K562 (cell line): ENCODE data around the gene PRRC2A. TPM values are rescaled to one million over a fixed set of nuclear protein-coding genes. Genes with fewer than 3 reads are reported as not detected.

Experiments
- CHD1 ChIP-seq: fragments of 200-600 bp; sonication (generic); IDR thresholded peaks from one replicate; pipeline ENCODE4 v1.6.1; 2012; ENCODE audit warnings: mild to moderate bottlenecking, moderate library complexity, low read length, inconsistent platforms
- ETV5 ChIP-seq: sonication (generic); formaldehyde crosslinking; IDR thresholded peaks from 2 replicates; pipeline ENCODE4 v1.4.0; 2020; ENCODE audit warnings: low read depth, mild to moderate bottlenecking, missing genetic modification reagents
- IRF2 ChIP-seq: sonication (generic); formaldehyde crosslinking; IDR thresholded peaks from 2 replicates; pipeline ENCODE4 v1.8.1; 2022; ENCODE audit warnings: mild to moderate bottlenecking, missing genetic modification reagents
- KDM2B ChIP-seq: fragments of 250-450 bp; sonication (Bioruptor Pico); IDR thresholded peaks from 2 replicates; pipeline ENCODE4 v1.8.0; 2021; ENCODE audit warnings: mild to moderate bottlenecking, moderate library complexity
- MEIS2 ChIP-seq: fragments of 450-650 bp; IDR thresholded peaks from 2 replicates; pipeline ENCODE4 v1.6.1; 2014; ENCODE audit warnings: mild to moderate bottlenecking; ENCODE audit not compliant: partially characterized antibody
- MIER1 ChIP-seq: fragments of 450-650 bp; IDR thresholded peaks from 2 replicates; pipeline ENCODE4 v1.6.1; 2016; ENCODE audit warnings: antibody characterized with exemption, mild to moderate bottlenecking, low read depth
- NCOA6 ChIP-seq: fragments of 450-650 bp; IDR thresholded peaks from 2 replicates; pipeline ENCODE4 v1.6.1; 2017; ENCODE audit warnings: mild to moderate bottlenecking
- NFE2 ChIP-seq: IDR thresholded peaks from 2 replicates; pipeline ENCODE4 v1.6.1; 2014; ENCODE audit warnings: antibody characterized with exemption, low read depth
- SMARCA4 ChIP-seq: fragments of 450-650 bp; IDR thresholded peaks from 2 replicates; pipeline ENCODE4 v1.6.1; 2016
- SUPT5H ChIP-seq: fragments of 450-650 bp; IDR thresholded peaks from 2 replicates; pipeline ENCODE4 v1.6.1; 2016
- ZBTB8A ChIP-seq: fragments of 450-650 bp; IDR thresholded peaks from 2 replicates; pipeline ENCODE4 v1.6.1; 2018; ENCODE audit warnings: mild to moderate bottlenecking, moderate library complexity; ENCODE audit not compliant: partially characterized antibody
- ZKSCAN1 ChIP-seq: fragments of 150-350 bp; IDR thresholded peaks from 2 replicates; pipeline ENCODE4 v1.6.1; 2016; ENCODE audit warnings: low read depth, low read length
- ZNF212 ChIP-seq: fragments of 450-650 bp; formaldehyde crosslinking; IDR thresholded peaks from 2 replicates; pipeline ENCODE4 v1.4.0; 2020; ENCODE audit warnings: mild to moderate bottlenecking
- ZNF263 ChIP-seq: sonication (generic); formaldehyde crosslinking; IDR thresholded peaks from 2 replicates; pipeline ENCODE4 v1.8.0; 2022; ENCODE audit warnings: mild to moderate bottlenecking, missing genetic modification reagents, borderline replicate concordance
- ZNF3 ChIP-seq: fragments of 250-450 bp; sonication (Bioruptor Pico); IDR thresholded peaks from 2 replicates; pipeline ENCODE4 v1.5.0; 2021; ENCODE audit warnings: mild to moderate bottlenecking, moderate library complexity
- ZNF76 ChIP-seq: fragments of 250-450 bp; sonication (Bioruptor Pico); IDR thresholded peaks from 2 replicates; pipeline ENCODE4 v1.4.0; 2020; ENCODE audit warnings: mild to moderate bottlenecking, moderate library complexity, borderline replicate concordance
- ZNF77 ChIP-seq: fragments of 250-450 bp; sonication (Bioruptor Pico); IDR thresholded peaks from 2 replicates; pipeline ENCODE4 v1.5.0; 2020
- polyA plus RNA-seq, 8 experiments: library from polyadenylated mRNA; depleted of rRNA in 4 of 8; stranded (reverse) in 5 of 8; unstranded in 3 of 8; fragments of >200 nt; fragmentation: Nextera tagmentation in 2 of 8; fragmentation: Illumina TruSeq in 1 of 8; extraction: Ambion mirVana in 2 of 8; extraction: Trizol in 1 of 8; gene quantifications; 2 replicates each; pipeline versions ENCODE4 v1.2.1 to v1.2.3, GENCODE V29; 2011 to 2014; ENCODE audit warnings: inconsistent platforms in 1 of 8, missing spikeins in 1 of 8
- total RNA-seq, 7 experiments: library from RNA; depleted of rRNA in 6 of 7; stranded (reverse); fragments of >200 nt in 6 of 7; fragmentation: Illumina TruSeq in 2 of 7; extraction: Trizol in 2 of 7; gene quantifications; 2 replicates each; pipeline versions ENCODE4 v1.2.1 to v1.2.3, GENCODE V29; 2011 to 2021; ENCODE audit warnings: low replicate concordance in 1 of 7
- TF ChIP-seq, protein P1 (sequence below): fragments of 200-600 bp; sonication (generic); IDR thresholded peaks from one replicate; pipeline ENCODE4 v1.6.1; 2012; ENCODE audit warnings: mild to moderate bottlenecking, low read depth, low read length, inconsistent platforms

Gene PRRC2A
- total and polyA plus RNA-seq, 9 of the 15 experiments (the other 6 are each of a cell fraction or from before 2014, with no cell fraction given), result 1.0 to 332 (median 63.0) TPM

GRCh38 chr6:31660381-31661261 is 40.1 kb downstream of the PRRC2A start, which contains the start of gene C6orf47 (continued):
- TF ChIP-seq, protein P1, sequence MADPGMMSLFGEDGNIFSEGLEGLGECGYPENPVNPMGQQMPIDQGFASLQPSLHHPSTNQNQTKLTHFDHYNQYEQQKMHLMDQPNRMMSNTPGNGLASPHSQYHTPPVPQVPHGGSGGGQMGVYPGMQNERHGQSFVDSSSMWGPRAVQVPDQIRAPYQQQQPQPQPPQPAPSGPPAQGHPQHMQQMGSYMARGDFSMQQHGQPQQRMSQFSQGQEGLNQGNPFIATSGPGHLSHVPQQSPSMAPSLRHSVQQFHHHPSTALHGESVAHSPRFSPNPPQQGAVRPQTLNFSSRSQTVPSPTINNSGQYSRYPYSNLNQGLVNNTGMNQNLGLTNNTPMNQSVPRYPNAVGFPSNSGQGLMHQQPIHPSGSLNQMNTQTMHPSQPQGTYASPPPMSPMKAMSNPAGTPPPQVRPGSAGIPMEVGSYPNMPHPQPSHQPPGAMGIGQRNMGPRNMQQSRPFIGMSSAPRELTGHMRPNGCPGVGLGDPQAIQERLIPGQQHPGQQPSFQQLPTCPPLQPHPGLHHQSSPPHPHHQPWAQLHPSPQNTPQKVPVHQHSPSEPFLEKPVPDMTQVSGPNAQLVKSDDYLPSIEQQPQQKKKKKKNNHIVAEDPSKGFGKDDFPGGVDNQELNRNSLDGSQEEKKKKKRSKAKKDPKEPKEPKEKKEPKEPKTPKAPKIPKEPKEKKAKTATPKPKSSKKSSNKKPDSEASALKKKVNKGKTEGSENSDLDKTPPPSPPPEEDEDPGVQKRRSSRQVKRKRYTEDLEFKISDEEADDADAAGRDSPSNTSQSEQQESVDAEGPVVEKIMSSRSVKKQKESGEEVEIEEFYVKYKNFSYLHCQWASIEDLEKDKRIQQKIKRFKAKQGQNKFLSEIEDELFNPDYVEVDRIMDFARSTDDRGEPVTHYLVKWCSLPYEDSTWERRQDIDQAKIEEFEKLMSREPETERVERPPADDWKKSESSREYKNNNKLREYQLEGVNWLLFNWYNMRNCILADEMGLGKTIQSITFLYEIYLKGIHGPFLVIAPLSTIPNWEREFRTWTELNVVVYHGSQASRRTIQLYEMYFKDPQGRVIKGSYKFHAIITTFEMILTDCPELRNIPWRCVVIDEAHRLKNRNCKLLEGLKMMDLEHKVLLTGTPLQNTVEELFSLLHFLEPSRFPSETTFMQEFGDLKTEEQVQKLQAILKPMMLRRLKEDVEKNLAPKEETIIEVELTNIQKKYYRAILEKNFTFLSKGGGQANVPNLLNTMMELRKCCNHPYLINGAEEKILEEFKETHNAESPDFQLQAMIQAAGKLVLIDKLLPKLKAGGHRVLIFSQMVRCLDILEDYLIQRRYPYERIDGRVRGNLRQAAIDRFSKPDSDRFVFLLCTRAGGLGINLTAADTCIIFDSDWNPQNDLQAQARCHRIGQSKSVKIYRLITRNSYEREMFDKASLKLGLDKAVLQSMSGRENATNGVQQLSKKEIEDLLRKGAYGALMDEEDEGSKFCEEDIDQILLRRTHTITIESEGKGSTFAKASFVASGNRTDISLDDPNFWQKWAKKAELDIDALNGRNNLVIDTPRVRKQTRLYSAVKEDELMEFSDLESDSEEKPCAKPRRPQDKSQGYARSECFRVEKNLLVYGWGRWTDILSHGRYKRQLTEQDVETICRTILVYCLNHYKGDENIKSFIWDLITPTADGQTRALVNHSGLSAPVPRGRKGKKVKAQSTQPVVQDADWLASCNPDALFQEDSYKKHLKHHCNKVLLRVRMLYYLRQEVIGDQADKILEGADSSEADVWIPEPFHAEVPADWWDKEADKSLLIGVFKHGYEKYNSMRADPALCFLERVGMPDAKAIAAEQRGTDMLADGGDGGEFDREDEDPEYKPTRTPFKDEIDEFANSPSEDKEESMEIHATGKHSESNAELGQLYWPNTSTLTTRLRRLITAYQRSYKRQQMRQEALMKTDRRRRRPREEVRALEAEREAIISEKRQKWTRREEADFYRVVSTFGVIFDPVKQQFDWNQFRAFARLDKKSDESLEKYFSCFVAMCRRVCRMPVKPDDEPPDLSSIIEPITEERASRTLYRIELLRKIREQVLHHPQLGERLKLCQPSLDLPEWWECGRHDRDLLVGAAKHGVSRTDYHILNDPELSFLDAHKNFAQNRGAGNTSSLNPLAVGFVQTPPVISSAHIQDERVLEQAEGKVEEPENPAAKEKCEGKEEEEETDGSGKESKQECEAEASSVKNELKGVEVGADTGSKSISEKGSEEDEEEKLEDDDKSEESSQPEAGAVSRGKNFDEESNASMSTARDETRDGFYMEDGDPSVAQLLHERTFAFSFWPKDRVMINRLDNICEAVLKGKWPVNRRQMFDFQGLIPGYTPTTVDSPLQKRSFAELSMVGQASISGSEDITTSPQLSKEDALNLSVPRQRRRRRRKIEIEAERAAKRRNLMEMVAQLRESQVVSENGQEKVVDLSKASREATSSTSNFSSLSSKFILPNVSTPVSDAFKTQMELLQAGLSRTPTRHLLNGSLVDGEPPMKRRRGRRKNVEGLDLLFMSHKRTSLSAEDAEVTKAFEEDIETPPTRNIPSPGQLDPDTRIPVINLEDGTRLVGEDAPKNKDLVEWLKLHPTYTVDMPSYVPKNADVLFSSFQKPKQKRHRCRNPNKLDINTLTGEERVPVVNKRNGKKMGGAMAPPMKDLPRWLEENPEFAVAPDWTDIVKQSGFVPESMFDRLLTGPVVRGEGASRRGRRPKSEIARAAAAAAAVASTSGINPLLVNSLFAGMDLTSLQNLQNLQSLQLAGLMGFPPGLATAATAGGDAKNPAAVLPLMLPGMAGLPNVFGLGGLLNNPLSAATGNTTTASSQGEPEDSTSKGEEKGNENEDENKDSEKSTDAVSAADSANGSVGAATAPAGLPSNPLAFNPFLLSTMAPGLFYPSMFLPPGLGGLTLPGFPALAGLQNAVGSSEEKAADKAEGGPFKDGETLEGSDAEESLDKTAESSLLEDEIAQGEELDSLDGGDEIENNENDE, result no peak
- TF ChIP-seq ZKSCAN1 (peak; percentile 63; the same call in 1 of the 2 replicates), MIER1 (no peak), NCOA6 (no peak), CHD1 (peak; percentile 57), MEIS2 (peak; percentile 12), ZNF263 (CRISPR knock-in tag) (peak; percentile 72), SUPT5H (peak; percentile 91), ETV5 (peak; percentile 97), ZNF77 (CRISPR knock-in tag) (peak; percentile 93), KDM2B (CRISPR knock-in tag) (peak; percentile 97), NFE2 (no peak), ZBTB8A (no peak), IRF2 (CRISPR knock-in tag) (no peak), SMARCA4 (peak; percentile 61), ZNF3 (CRISPR knock-in tag) (no peak), ZNF212 (peak; percentile 89; the same call in 1 of the 2 replicates), ZNF76 (CRISPR knock-in tag) (no peak)
